Measurements from ENCODE around the gene FMO1. TPM values are rescaled to one million over a fixed set of nuclear protein-coding genes. Genes with fewer than 3 reads are reported as not detected.

Gene FMO1
- under 0.01 TPM in 2 replicates for total RNA-seq

- TF ChIP-seq CTCF (IDR thresholded peaks at IDR 0.05; ENCODE audit: insufficient read depth, low read depth, low read length), result no peak
- DNase-seq (ENCODE audit: low read depth), result no peak
- H3K4me3 ChIP-seq (ENCODE audit: low read depth, low read length), result no peak within 1 kb of the TSS
Observed at GRCh38 chr1:171248302-171248701, at the start of gene FMO1. FMO1 (plus strand) TSS chr1:171248494; CDS start chr1:171258088, 9,594 bp downstream.

- no peak for DNase-seq (ENCODE audit: low read depth)
- TF ChIP-seq CTCF (IDR thresholded peaks at IDR 0.05; ENCODE audit: insufficient read depth, low read depth, low read length), result no peak
- H3K4me3 ChIP-seq (ENCODE audit: low read depth, low read length), result no peak overlapping the region
Observed at GRCh38 chr1:171204296-171204695, 44.0 kb upstream of the FMO1 start.

GRCh38 chr1:171206204-171206977, 41.9 kb upstream of the FMO1 start:
- no peak for TF ChIP-seq CTCF (IDR thresholded peaks at IDR 0.05; ENCODE audit: insufficient read depth, low read depth, low read length)
- H3K4me3 ChIP-seq (ENCODE audit: low read depth, low read length), result no peak overlapping the region
- no peak for DNase-seq (ENCODE audit: low read depth)

- DNase-seq (ENCODE audit: low read depth), result no peak
- TF ChIP-seq CTCF (IDR thresholded peaks at IDR 0.05; ENCODE audit: insufficient read depth, low read depth, low read length), result no peak
Observed at GRCh38 chr1:171206978-171207355, 41.3 kb upstream of the FMO1 start.

GRCh38 chr1:171207377-171207776, 40.9 kb upstream of the FMO1 start:
- H3K4me3 ChIP-seq (ENCODE audit: low read depth, low read length), result no peak overlapping the region
- TF ChIP-seq CTCF (IDR thresholded peaks at IDR 0.05; ENCODE audit: insufficient read depth, low read depth, low read length), result no peak
- no peak for DNase-seq (ENCODE audit: low read depth)

More at GRCh38 chr1:171206978-171207355, 41.3 kb upstream of the FMO1 start:
- H3K4me3 ChIP-seq (ENCODE audit: low read depth, low read length), result no peak overlapping the region

- peak; percentile 37 for DNase-seq (ENCODE audit: low read depth)
- TF ChIP-seq CTCF (IDR thresholded peaks at IDR 0.05; ENCODE audit: insufficient read depth, low read depth, low read length), result no peak
- no peak overlapping the region for H3K4me3 ChIP-seq (ENCODE audit: low read depth, low read length)
Observed at GRCh38 chr1:171210355-171210754, 37.9 kb upstream of the FMO1 start.

Data from fibroblast of villous mesenchyme (primary cell).